ENCODE results near the gene TMEM163.

Gene TMEM163

GRCh38 chr2:134694411-134694810 is 24.4 kb downstream of the TMEM163 start:
- Histone ChIP-seq H3K27ac (ENCODE audit: low read depth, low read length) (no peak overlapping the region), H3K4me1 (ENCODE audit: control insufficient read depth in 1 of 2, insufficient read depth in 2 of 2, low read length in 2 of 2) (no peaks in the 10 kb centered on the region), H3K9me3 (ENCODE audit: control insufficient read depth in 1 of 2, low read length in 2 of 2) (no peaks in the 10 kb centered on the region), H3K4me3 (ENCODE audit: low read depth in 1 of 2, low read length in 2 of 2) (no peak overlapping the region), H3K36me3 (ENCODE audit: control insufficient read depth in 1 of 2, insufficient read depth in 2 of 2, low read length in 2 of 2) (no peaks in the 10 kb centered on the region), H3K27me3 (ENCODE audit: control insufficient read depth in 1 of 2, insufficient read depth in 2 of 2, low read length in 2 of 2) (no peaks in the 10 kb centered on the region), H3K9ac (ENCODE audit: low read depth in 1 of 2, low read length in 2 of 2) (no peak overlapping the region)

- Histone ChIP-seq H3K4me1 (ENCODE audit: control insufficient read depth in 1 of 2, insufficient read depth in 2 of 2, low read length in 2 of 2) (no peaks in the 10 kb centered on the region), H3K27ac (ENCODE audit: low read depth, low read length) (no peak overlapping the region), H3K36me3 (ENCODE audit: control insufficient read depth in 1 of 2, insufficient read depth in 2 of 2, low read length in 2 of 2) (no peaks in the 10 kb centered on the region), H3K4me3 (ENCODE audit: low read depth in 1 of 2, low read length in 2 of 2) (no peak overlapping the region), H3K9ac (ENCODE audit: low read depth in 1 of 2, low read length in 2 of 2) (no peak overlapping the region), H3K9me3 (ENCODE audit: control insufficient read depth in 1 of 2, low read length in 2 of 2) (no peaks in the 10 kb centered on the region), H3K27me3 (ENCODE audit: control insufficient read depth in 1 of 2, insufficient read depth in 2 of 2, low read length in 2 of 2) (no peaks in the 10 kb centered on the region)
Observed at GRCh38 chr2:134693359-134694330, 25.2 kb downstream of the TMEM163 start.

GRCh38 chr2:134692499-134692898 is 26.3 kb downstream of the TMEM163 start:
- H3K36me3 ChIP-seq (ENCODE audit: control insufficient read depth in 1 of 2, insufficient read depth in 2 of 2, low read length in 2 of 2) = no peaks in the 10 kb centered on the region
- H3K9me3 ChIP-seq (ENCODE audit: control insufficient read depth in 1 of 2, low read length in 2 of 2) = no peaks in the 10 kb centered on the region
- H3K9ac ChIP-seq (ENCODE audit: low read depth in 1 of 2, low read length in 2 of 2) = no peak overlapping the region
- H3K4me3 ChIP-seq (ENCODE audit: low read depth in 1 of 2, low read length in 2 of 2) = no peak overlapping the region
- no peak overlapping the region for H3K27ac ChIP-seq (ENCODE audit: low read depth, low read length)
- H3K27me3 ChIP-seq (ENCODE audit: control insufficient read depth in 1 of 2, insufficient read depth in 2 of 2, low read length in 2 of 2) = no peaks in the 10 kb centered on the region
- H3K4me1 ChIP-seq (ENCODE audit: control insufficient read depth in 1 of 2, insufficient read depth in 2 of 2, low read length in 2 of 2) = no peaks in the 10 kb centered on the region

GRCh38 chr2:134690629-134691215 is 28.1 kb downstream of the TMEM163 start:
- H3K4me1 ChIP-seq (ENCODE audit: control insufficient read depth in 1 of 2, insufficient read depth in 2 of 2, low read length in 2 of 2) = no peaks in the 10 kb centered on the region
- no peaks in the 10 kb centered on the region for H3K36me3 ChIP-seq (ENCODE audit: control insufficient read depth in 1 of 2, insufficient read depth in 2 of 2, low read length in 2 of 2)
- H3K9me3 ChIP-seq (ENCODE audit: control insufficient read depth in 1 of 2, low read length in 2 of 2) = no peaks in the 10 kb centered on the region
- H3K9ac ChIP-seq (ENCODE audit: low read depth in 1 of 2, low read length in 2 of 2) = no peak overlapping the region
- H3K27me3 ChIP-seq (ENCODE audit: control insufficient read depth in 1 of 2, insufficient read depth in 2 of 2, low read length in 2 of 2) = no peaks in the 10 kb centered on the region
- no peak overlapping the region for H3K27ac ChIP-seq (ENCODE audit: low read depth, low read length)
- no peak overlapping the region for H3K4me3 ChIP-seq (ENCODE audit: low read depth in 1 of 2, low read length in 2 of 2)

- H3K4me1 ChIP-seq (ENCODE audit: control insufficient read depth in 1 of 2, insufficient read depth in 2 of 2, low read length in 2 of 2) = peaks cover 0 to under 1% of the 10 kb centered on the region in 2 donors
- no peak overlapping the region for H3K27ac ChIP-seq (ENCODE audit: low read depth, low read length)
- no peaks in the 10 kb centered on the region for H3K36me3 ChIP-seq (ENCODE audit: control insufficient read depth in 1 of 2, insufficient read depth in 2 of 2, low read length in 2 of 2)
- H3K4me3 ChIP-seq (ENCODE audit: low read depth in 1 of 2, low read length in 2 of 2) = no peak overlapping the region
- H3K27me3 ChIP-seq (ENCODE audit: control insufficient read depth in 1 of 2, insufficient read depth in 2 of 2, low read length in 2 of 2) = no peaks in the 10 kb centered on the region
- H3K9ac ChIP-seq (ENCODE audit: low read depth in 1 of 2, low read length in 2 of 2) = no peak overlapping the region
- H3K9me3 ChIP-seq (ENCODE audit: control insufficient read depth in 1 of 2, low read length in 2 of 2) = no peaks in the 10 kb centered on the region
Observed at GRCh38 chr2:134689315-134689714, 29.5 kb downstream of the TMEM163 start.

GRCh38 chr2:134685967-134686366 is 32.8 kb downstream of the TMEM163 start:
- Histone ChIP-seq H3K36me3 (ENCODE audit: control insufficient read depth in 1 of 2, insufficient read depth in 2 of 2, low read length in 2 of 2) (no peaks in the 10 kb centered on the region), H3K9me3 (ENCODE audit: control insufficient read depth in 1 of 2, low read length in 2 of 2) (no peaks in the 10 kb centered on the region), H3K4me1 (ENCODE audit: control insufficient read depth in 1 of 2, insufficient read depth in 2 of 2, low read length in 2 of 2) (peaks cover 0 to 7% of the 10 kb centered on the region in 2 donors), H3K9ac (ENCODE audit: low read depth in 1 of 2, low read length in 2 of 2) (no peak overlapping the region), H3K27ac (ENCODE audit: low read depth, low read length) (no peak overlapping the region), H3K27me3 (ENCODE audit: control insufficient read depth in 1 of 2, insufficient read depth in 2 of 2, low read length in 2 of 2) (no peaks in the 10 kb centered on the region), H3K4me3 (ENCODE audit: low read depth in 1 of 2, low read length in 2 of 2) (no peak overlapping the region)

- H3K27me3 ChIP-seq (ENCODE audit: control insufficient read depth in 1 of 2, insufficient read depth in 2 of 2, low read length in 2 of 2) = no peaks in the 10 kb centered on the region
- H3K9ac ChIP-seq (ENCODE audit: low read depth in 1 of 2, low read length in 2 of 2) = no peak overlapping the region
- H3K27ac ChIP-seq (ENCODE audit: low read depth, low read length) = no peak overlapping the region
Observed at GRCh38 chr2:134683561-134684112, 35.2 kb downstream of the TMEM163 start.

GRCh38 chr2:134682726-134683125 is 36.1 kb downstream of the TMEM163 start:
- H3K27me3 ChIP-seq (ENCODE audit: control insufficient read depth in 1 of 2, insufficient read depth in 2 of 2, low read length in 2 of 2) = no peaks in the 10 kb centered on the region
- no peak overlapping the region for H3K4me3 ChIP-seq (ENCODE audit: low read depth in 1 of 2, low read length in 2 of 2)
- H3K36me3 ChIP-seq (ENCODE audit: control insufficient read depth in 1 of 2, insufficient read depth in 2 of 2, low read length in 2 of 2) = no peaks in the 10 kb centered on the region
- no peak overlapping the region for H3K9ac ChIP-seq (ENCODE audit: low read depth in 1 of 2, low read length in 2 of 2)
- H3K27ac ChIP-seq (ENCODE audit: low read depth, low read length) = no peak overlapping the region
- H3K4me1 ChIP-seq (ENCODE audit: control insufficient read depth in 1 of 2, insufficient read depth in 2 of 2, low read length in 2 of 2) = peaks cover 0 to 7% of the 10 kb centered on the region in 2 donors
- H3K9me3 ChIP-seq (ENCODE audit: control insufficient read depth in 1 of 2, low read length in 2 of 2) = no peaks in the 10 kb centered on the region

More at GRCh38 chr2:134683561-134684112, 35.2 kb downstream of the TMEM163 start:
- H3K9me3 ChIP-seq (ENCODE audit: control insufficient read depth in 1 of 2, low read length in 2 of 2) = no peaks in the 10 kb centered on the region
- H3K4me3 ChIP-seq (ENCODE audit: low read depth in 1 of 2, low read length in 2 of 2) = no peak overlapping the region
- no peaks in the 10 kb centered on the region for H3K36me3 ChIP-seq (ENCODE audit: control insufficient read depth in 1 of 2, insufficient read depth in 2 of 2, low read length in 2 of 2)
- peaks cover 0 to 7% of the 10 kb centered on the region in 2 donors for H3K4me1 ChIP-seq (ENCODE audit: control insufficient read depth in 1 of 2, insufficient read depth in 2 of 2, low read length in 2 of 2)

GRCh38 chr2:134681201-134681600 is 37.6 kb downstream of the TMEM163 start:
- Histone ChIP-seq H3K9ac (ENCODE audit: low read depth in 1 of 2, low read length in 2 of 2) (no peak overlapping the region), H3K9me3 (ENCODE audit: control insufficient read depth in 1 of 2, low read length in 2 of 2) (no peaks in the 10 kb centered on the region), H3K27ac (ENCODE audit: low read depth, low read length) (no peak overlapping the region), H3K4me3 (ENCODE audit: low read depth in 1 of 2, low read length in 2 of 2) (no peak overlapping the region), H3K36me3 (ENCODE audit: control insufficient read depth in 1 of 2, insufficient read depth in 2 of 2, low read length in 2 of 2) (no peaks in the 10 kb centered on the region), H3K4me1 (ENCODE audit: control insufficient read depth in 1 of 2, insufficient read depth in 2 of 2, low read length in 2 of 2) (peaks cover 0 to 7% of the 10 kb centered on the region in 2 donors), H3K27me3 (ENCODE audit: control insufficient read depth in 1 of 2, insufficient read depth in 2 of 2, low read length in 2 of 2) (no peaks in the 10 kb centered on the region)

GRCh38 chr2:134679745-134680144 is 39.1 kb downstream of the TMEM163 start:
- Histone ChIP-seq H3K4me1 (ENCODE audit: control insufficient read depth in 1 of 2, insufficient read depth in 2 of 2, low read length in 2 of 2) (peaks cover 0 to 7% of the 10 kb centered on the region in 2 donors), H3K36me3 (ENCODE audit: control insufficient read depth in 1 of 2, insufficient read depth in 2 of 2, low read length in 2 of 2) (no peaks in the 10 kb centered on the region), H3K27ac (ENCODE audit: low read depth, low read length) (no peak overlapping the region), H3K9me3 (ENCODE audit: control insufficient read depth in 1 of 2, low read length in 2 of 2) (no peaks in the 10 kb centered on the region), H3K27me3 (ENCODE audit: control insufficient read depth in 1 of 2, insufficient read depth in 2 of 2, low read length in 2 of 2) (no peaks in the 10 kb centered on the region), H3K4me3 (ENCODE audit: low read depth in 1 of 2, low read length in 2 of 2) (no peak overlapping the region), H3K9ac (ENCODE audit: low read depth in 1 of 2, low read length in 2 of 2) (no peak overlapping the region)
